HG02885 (cell line): Measurements from ENCODE around the gene LRRC74B.
A peak's percentile ranks its signal among the peaks of the same experiment; 100 is the strongest.
"Not testable (repeated sequence)": the region's sequence is repeated elsewhere in the genome, so short reads cannot be mapped to it uniquely, and the experiment has no call there.

Source experiments
- ATAC-seq: cut with Tn5 transposase; IDR thresholded peaks from one replicate; pipeline ENCODE4 v1.9.1; 2021; ENCODE audit warnings: mild to moderate bottlenecking; ENCODE audit not compliant: unreplicated experiment, poor library complexity

Gene LRRC74B

GRCh38 chr22:21045585-21046294 is at the start of gene LRRC74B:
Gene LRRC74B (plus strand): TSS chr22:21045946. CDS start chr22:21045987, 41 bp downstream.
- peak; percentile 84 for ATAC-seq

DNA sequence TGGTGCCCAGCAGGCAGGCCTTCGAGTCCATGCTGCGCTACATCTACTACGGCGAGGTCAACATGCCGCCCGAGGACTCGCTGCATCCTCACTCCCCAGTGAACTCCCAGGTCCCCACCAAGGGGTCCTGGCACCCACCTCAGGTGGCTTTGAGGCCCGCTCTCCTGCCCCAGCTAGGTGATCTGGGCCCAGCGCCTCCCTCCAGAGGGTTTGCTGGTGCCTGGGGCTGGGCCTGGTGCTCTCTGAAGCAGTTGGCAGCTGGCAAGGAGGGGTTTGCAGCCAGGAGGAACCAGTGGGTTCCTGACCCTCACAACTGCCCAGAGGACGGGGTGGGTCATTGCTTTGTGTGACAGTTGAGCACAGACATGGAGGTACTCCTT is 49.7 kb upstream of the LRRC74B start:
- ATAC-seq: no peak

GRCh38 chr22:20996598-20997535 is 48.9 kb upstream of the LRRC74B start:
- no peak for ATAC-seq

DNA sequence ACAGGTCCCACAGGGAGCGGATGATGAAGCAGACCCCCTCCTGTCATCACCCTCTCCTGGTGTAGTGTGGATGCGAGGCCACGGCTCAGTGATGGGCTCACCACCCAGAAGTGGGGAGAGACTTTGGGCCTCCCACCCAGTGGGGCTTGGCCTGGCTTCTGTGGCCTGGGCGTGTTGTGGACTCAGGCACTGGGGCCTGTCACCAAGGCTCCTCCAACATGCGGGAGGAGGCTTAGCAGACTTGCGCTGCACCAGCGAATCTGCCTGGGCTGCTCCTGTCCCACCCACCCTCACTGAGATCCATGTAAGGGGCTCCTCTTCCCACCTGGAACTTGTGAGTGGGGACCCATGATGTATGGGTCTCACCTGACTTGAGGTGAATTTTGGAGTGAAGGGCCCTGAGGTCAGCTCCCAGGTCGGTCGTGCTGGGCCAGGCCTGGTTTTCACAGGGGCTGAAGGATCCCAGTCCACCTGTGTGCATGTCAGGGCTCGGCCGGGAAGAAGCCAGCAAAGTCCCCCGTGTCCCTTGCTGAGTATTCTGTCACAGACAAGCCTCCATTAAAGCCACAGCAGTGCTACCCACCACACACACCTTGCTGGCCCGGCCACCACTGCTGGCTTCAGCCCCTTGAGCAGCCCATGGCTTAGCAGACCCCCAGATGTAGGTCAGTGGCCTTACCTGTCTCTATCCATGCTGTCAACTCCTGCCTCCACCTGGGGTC is 48.0 kb upstream of the LRRC74B start:
- ATAC-seq: no peak

DNA sequence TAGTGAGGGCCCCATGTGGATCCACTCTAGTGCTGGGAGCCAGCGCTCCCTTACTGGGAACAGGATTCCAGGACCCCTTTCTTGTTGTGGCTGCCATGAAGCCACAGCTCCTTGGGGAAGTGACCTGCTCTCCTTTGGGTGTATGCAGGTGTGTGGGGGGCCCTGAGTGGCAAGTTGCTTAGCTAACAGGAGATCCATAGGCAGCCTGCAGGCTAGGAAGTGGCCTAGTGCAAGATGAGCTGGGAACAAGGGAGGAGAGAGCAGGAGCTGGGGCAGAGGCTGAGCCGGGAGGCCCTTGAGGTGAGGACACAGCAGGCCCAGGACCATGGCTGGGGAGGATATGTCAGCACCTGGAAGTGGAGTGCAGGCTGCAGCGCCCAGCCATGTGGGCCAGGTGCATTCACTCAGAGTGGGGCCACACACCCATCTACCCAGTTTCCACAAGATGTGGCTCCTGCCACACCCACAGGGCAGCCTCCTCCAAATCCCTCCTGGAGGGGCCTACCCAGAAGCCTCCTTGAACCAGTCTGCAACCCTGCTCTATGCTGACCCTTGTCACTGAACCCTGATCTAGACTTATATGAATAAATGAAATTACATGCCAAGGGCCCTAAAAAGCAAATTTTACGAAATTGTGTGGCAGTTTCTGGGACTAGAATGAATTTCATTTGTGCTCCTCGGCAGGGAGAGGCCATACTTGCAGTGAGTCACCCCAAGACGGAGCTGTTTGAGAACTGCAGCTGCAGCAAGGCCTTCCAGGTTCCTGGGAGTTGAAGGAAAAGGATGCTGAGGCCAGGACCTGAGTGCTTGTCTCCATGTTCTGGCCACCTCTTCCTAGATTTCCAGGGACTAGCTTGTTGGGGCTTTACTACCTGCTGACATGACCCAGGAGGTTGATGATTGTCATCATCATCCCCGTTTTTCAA is 47.1 kb upstream of the LRRC74B start:
- no peak for ATAC-seq

GRCh38 chr22:20999350-21000206 is 46.2 kb upstream of the LRRC74B start:
- ATAC-seq: no peak

GRCh38 chr22:21000207-21000986 is 45.3 kb upstream of the LRRC74B start:
- ATAC-seq: no peak

DNA sequence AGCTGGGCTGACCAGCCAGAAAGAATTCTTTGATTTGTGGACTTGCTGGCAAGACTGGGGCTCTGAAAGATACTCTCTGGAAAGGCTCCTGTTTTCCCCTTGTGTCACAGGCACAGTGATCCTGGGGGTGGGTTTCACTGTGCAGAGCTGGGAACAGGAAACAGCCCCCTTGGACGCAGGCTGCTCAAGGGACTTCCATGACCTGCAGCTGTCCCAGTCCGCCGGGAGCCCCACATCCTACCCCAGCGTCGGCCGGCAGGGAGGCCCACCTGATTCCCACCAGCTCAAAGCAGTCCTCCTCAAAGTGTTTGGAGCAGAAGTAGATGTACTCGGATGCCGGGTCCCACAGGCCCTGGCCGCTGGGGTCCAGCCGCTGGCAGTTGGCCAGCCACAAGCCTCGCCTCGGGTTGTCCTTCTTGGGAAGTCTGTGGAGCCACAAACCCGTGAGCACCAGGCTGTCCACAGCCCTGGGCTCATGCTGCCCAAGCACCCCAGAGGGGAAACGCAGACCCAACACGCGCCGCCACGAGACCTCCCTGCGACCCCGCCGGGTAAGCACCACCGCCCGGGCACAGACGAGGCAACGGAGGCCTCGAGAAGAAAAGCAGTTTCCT is 44.7 kb upstream of the LRRC74B start:
- peak; percentile 8 for ATAC-seq

DNA sequence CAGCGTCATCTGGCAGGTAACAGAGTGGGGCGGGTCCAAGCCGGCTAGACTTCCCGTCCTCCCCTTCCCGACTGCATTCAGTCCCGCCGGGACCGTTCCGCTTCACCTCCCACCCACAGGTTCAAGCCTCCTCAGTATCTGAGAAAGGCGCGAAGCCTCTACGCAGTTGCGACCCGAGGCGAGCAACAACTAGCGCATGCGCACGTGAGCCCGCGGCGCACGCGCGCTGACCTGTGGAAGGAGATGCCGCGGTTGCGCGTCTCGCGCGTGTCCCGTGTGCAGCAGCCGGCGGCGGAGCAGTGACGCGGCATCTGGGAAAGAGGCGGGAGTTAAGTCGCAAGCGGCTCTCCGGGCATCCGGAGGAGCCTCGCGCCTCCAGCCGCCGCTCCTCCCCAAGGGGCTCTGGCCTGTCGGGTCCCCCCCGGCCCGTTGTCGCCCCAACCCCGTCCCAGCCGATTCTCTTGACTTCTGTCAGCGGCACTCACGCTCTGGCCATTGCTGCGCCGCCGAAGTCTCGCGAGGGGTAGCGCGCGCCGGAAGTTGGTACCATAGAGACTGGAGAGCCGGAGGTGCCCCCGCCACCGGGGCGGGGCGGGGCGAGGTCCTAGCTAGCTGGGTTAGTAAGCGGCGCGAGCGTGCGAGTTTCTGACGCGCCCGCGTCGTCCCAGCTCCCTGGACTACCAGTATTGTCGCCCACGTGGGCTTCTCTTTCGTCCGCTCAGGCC is 44.0 kb upstream of the LRRC74B start, which contains the start of gene THAP7:
TSS of gene THAP7 (minus strand) at position 518 of the 725 bp plus-strand sequence. CDS start at position 311, 207 bp downstream.
- peak; percentile 90 for ATAC-seq

DNA sequence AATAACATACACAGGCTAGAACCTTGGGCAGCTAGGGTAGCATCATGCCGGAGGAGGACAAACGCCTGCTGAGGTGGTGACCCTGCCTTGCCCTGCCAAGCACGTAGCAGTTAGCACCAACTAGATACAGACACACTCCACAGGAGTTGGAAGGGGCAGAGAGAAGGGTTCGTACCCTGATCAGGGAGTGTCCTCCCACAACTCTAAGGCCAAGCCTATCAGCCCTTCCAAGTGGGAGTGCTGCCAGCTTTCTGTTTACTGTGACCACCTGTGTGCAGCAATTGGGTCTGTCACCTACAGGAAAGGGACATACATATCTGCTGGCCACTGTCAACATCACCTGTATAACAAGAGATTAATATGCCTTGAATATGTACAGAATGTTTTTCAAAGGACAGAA is 42.0 kb upstream of the LRRC74B start:
- ATAC-seq: no peak

DNA sequence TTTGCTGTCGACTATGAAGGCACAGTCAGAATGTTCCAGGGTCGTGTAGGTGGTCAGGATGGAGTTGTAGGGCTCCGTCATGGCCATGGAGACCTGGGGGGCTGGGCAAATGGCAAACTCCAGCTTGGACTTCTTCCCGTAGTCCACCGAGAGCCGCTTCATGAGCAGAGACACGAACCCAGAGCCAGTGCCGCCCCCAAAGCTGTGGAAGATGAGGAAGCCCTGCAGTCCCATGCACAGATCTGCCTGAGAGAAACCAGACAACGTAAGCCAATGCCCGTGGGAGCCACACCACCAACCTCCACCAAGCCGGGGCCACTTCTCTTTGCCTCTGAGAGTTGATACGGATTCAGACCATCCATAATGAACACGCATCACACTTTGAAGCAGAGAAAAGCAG is 36.5 kb upstream of the LRRC74B start:
- not testable (repeated sequence) for ATAC-seq

GRCh38 chr22:21009638-21010425 is 35.9 kb upstream of the LRRC74B start:
- no peak for ATAC-seq

DNA sequence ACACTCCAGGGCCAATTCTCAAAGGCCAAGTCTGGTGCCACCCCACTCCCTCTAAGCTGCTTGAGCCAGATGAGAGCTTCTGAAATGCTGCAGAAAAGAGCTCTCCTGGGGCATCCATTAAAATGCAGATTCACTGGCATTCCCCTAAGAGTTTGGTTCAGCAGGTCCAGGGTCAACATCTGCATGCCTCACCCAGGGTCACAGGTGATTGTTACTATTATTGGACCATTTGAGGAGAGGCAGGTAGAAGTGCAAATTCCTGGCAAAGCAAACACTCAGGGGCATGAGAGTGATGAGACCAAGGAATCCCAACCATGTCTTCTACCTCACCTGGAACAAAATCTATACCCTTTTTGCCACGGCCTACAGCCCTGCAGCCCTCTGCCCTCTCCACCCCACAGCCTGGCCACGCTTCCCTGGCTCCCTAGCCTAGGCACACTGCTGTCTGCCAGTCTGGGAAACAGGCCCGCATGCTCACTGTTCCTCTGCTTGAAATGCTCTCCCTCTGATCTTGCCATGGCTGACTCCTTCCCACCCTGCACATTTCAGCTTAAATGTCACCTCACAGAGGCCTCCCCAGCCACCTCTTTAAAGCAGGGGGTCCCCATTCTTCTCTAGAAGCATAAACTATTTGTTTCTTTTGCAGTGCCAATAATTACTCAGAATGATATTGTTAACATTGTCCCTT is 35.2 kb upstream of the LRRC74B start:
- no peak for ATAC-seq

- ATAC-seq: no peak
These were observed 33.0 kb upstream of the LRRC74B start for GRCh38 chr22:21012446-21013407.
